ENCODE results near the gene ANP32A. TPM values are rescaled to one million over a fixed set of nuclear protein-coding genes. Genes with fewer than 3 reads are reported as not detected.

ANP32A gene
- total and polyA plus RNA-seq, 2 experiments from 2014 or later = 40.3 to 70.0 TPM

DNA sequence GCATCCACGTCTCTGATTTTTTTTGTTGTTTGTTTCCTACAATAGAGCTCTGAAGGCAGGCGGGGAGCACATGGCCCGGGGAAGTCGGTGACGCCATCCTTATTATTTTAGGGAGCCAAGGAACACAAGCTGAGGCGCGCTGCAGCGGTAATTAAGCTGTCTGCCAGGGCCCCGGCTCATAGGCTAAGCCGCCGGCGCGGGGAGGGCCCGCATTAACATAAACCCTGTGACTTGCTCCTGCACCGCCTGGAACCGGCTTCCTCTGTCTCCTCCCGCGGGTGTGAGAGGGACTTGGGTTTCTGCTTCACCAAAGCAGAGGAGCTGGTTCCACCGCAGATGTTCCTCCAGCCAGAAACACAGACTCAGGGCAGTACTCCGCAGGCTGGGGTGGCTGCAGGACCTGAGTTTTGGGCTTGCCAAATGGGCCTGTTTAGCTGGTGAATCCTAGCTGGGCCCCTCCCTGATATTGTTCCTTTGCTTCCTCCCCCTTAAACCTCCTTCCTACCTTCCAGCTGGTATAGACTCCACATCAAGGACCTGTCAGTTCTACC is 25.3 kb downstream of the ANP32A start:
- Histone ChIP-seq H3K9me2 (ENCODE audit: insufficient read depth) (no peaks in the 10 kb centered on the region), H3F3A (ENCODE audit: insufficient read depth) (peaks cover 9% of the 10 kb centered on the region), H3K4me3 (peak overlapping the region; percentile 38), H3K36me3 (ENCODE audit: low read depth) (no peaks in the 10 kb centered on the region), H4K20me1 (ENCODE audit: insufficient read depth) (peaks cover 10% of the 10 kb centered on the region; the same call in 1 of the 2 replicates), H3K4me2 (ENCODE audit: unreplicated experiment) (peak overlapping the region; percentile 41), H2AFZ (peak overlapping the region; percentile 30), H3K79me2 (ENCODE audit: insufficient read depth) (peaks cover 95% of the 10 kb centered on the region), H3K27me3 (replicated peaks; ENCODE audit: insufficient read depth) (no peaks in the 10 kb centered on the region), H3K9ac (peak overlapping the region; percentile 62), H3K27ac (peak overlapping the region; percentile 61), H3K4me1 (ENCODE audit: insufficient read depth) (peaks cover 15% of the 10 kb centered on the region), H3K9me3 (ENCODE audit: low read depth) (no peaks in the 10 kb centered on the region)
- in situ Hi-C loops (cut with MboI) = no loop called here
- TF ChIP-seq EZH2 (IDR thresholded peaks at IDR 0.05; ENCODE audit: insufficient read depth, poor library complexity, severe bottlenecking) = no peak
- TF ChIP-seq EZH2phosphoT487 (IDR thresholded peaks at IDR 0.05; ENCODE audit: insufficient read depth, low read depth) = no peak
- 5 to 7% methylated on average over 20 of the region's 20 CpGs for WGBS, 2 experiments (ENCODE audit: low coverage in 1 of 2, low lambda C conversion rate in 2 of 2, missing lambda C conversion rate in 2 of 2)
- DNase-seq = peak; percentile 94

DNA sequence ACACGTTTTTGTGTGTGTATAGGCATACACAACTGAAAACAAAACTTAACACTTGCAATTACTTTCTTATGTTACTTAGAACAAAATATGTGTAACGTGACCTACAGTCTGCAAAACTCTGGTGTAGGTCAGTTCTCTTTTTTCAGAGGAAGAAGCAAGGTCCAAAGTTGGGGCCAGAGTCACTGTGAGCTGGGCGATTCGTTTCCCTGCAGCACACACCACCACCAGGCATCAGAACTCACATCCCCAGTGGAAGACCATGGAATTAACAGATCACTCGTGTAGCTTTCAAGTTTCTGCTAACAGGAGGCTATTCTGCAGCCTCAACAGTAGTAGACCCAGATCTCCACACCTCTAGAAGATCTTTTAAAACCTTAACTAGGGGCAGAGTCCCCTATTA is 25.8 kb downstream of the ANP32A start:
- peak; percentile 38 for DNase-seq
- WGBS, 2 experiments (ENCODE audit: low coverage in 1 of 2, low lambda C conversion rate in 2 of 2, missing lambda C conversion rate in 2 of 2) = 25% methylated on average over 5 of the region's 5 CpGs
- Histone ChIP-seq H3K79me2 (ENCODE audit: insufficient read depth) (peaks cover 95% of the 10 kb centered on the region), H3K9me3 (ENCODE audit: low read depth) (no peaks in the 10 kb centered on the region), H3K27ac (peak overlapping the region; percentile 61), H4K20me1 (ENCODE audit: insufficient read depth) (peaks cover 10% of the 10 kb centered on the region; the same call in 1 of the 2 replicates), H3K4me3 (peak overlapping the region; percentile 38), H3K36me3 (ENCODE audit: low read depth) (no peaks in the 10 kb centered on the region), H3K4me2 (ENCODE audit: unreplicated experiment) (peak overlapping the region; percentile 41), H3F3A (ENCODE audit: insufficient read depth) (peaks cover 9% of the 10 kb centered on the region), H3K27me3 (replicated peaks; ENCODE audit: insufficient read depth) (no peaks in the 10 kb centered on the region), H3K4me1 (ENCODE audit: insufficient read depth) (peaks cover 15% of the 10 kb centered on the region), H2AFZ (peak overlapping the region; percentile 30), H3K9me2 (ENCODE audit: insufficient read depth) (no peaks in the 10 kb centered on the region), H3K9ac (peak overlapping the region; percentile 62)
- in situ Hi-C loops (cut with MboI) = no loop called here
- TF ChIP-seq EZH2phosphoT487 (IDR thresholded peaks at IDR 0.05; ENCODE audit: insufficient read depth, low read depth) (no peak), EZH2 (IDR thresholded peaks at IDR 0.05; ENCODE audit: insufficient read depth, poor library complexity, severe bottlenecking) (no peak)

DNA sequence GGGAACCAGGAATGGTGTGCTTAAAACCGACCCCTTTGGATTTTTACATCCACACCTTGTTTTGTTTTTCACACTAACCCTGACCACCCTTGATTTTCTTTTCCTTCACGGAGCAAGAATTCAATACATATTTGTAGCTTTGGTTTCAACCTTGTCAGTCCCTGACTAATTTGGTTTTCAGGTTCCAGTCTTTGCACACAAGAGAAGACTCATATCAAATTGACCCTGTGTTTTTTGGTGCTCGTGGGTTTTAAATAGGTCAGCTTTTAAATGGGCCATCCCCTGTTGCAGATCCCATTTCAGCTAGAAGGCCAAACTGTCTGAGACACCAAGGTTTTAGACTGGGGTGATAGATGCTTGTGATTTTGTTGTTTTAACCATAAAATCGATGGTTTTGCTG is 26.4 kb downstream of the ANP32A start:
- no peak for DNase-seq
- Histone ChIP-seq H3F3A (ENCODE audit: insufficient read depth) (peaks cover 9% of the 10 kb centered on the region), H3K4me2 (ENCODE audit: unreplicated experiment) (no peak overlapping the region), H3K9me2 (ENCODE audit: insufficient read depth) (no peaks in the 10 kb centered on the region), H3K4me3 (no peak overlapping the region), H3K9ac (0 out of 2 replicates have a peak overlapping the region, but pooled peaks have one; percentile 62), H3K4me1 (ENCODE audit: insufficient read depth) (peaks cover 15% of the 10 kb centered on the region), H4K20me1 (ENCODE audit: insufficient read depth) (peaks cover 7% of the 10 kb centered on the region; the same call in 1 of the 2 replicates), H3K27me3 (replicated peaks; ENCODE audit: insufficient read depth) (no peaks in the 10 kb centered on the region), H3K27ac (no peak overlapping the region), H3K36me3 (ENCODE audit: low read depth) (no peaks in the 10 kb centered on the region), H3K9me3 (ENCODE audit: low read depth) (no peaks in the 10 kb centered on the region), H2AFZ (no peak overlapping the region), H3K79me2 (ENCODE audit: insufficient read depth) (peaks cover 96% of the 10 kb centered on the region)
- WGBS, 2 experiments (ENCODE audit: low coverage in 1 of 2, low lambda C conversion rate in 2 of 2, missing lambda C conversion rate in 2 of 2) = 83 to 88% methylated on average over 4 of the region's 4 CpGs
- in situ Hi-C loops (cut with MboI) = no loop called here
- TF ChIP-seq EZH2 (IDR thresholded peaks at IDR 0.05; ENCODE audit: insufficient read depth, poor library complexity, severe bottlenecking) (no peak), EZH2phosphoT487 (IDR thresholded peaks at IDR 0.05; ENCODE audit: insufficient read depth, low read depth) (no peak)

DNA sequence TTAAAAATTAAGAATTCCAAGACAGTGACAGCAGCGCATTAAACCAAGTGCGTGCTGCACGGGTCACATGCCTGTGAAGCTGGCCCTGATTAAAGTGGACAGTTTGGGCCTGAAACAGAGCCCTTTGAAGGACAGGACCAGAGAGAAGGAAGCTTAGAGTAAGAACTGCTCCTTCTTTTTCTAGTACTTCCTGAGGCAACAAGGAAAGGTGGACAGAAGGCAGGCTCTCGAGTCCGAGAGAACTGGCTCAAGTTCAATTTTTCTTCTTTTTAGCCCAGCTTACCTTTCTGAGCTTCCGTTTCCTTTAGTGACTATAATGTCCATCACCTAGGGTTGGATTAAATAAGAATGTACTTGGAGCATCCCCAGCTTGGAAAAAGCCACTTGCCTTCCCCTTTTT is 26.9 kb downstream of the ANP32A start:
- TF ChIP-seq EZH2 (IDR thresholded peaks at IDR 0.05; ENCODE audit: insufficient read depth, poor library complexity, severe bottlenecking) (no peak), EZH2phosphoT487 (IDR thresholded peaks at IDR 0.05; ENCODE audit: insufficient read depth, low read depth) (no peak)
- Histone ChIP-seq H2AFZ (no peak overlapping the region), H3K9me3 (ENCODE audit: low read depth) (no peaks in the 10 kb centered on the region), H4K20me1 (ENCODE audit: insufficient read depth) (peaks cover 7% of the 10 kb centered on the region; the same call in 1 of the 2 replicates), H3K27ac (no peak overlapping the region), H3K9me2 (ENCODE audit: insufficient read depth) (no peaks in the 10 kb centered on the region), H3K27me3 (replicated peaks; ENCODE audit: insufficient read depth) (no peaks in the 10 kb centered on the region), H3K36me3 (ENCODE audit: low read depth) (no peaks in the 10 kb centered on the region), H3K4me1 (ENCODE audit: insufficient read depth) (peaks cover 15% of the 10 kb centered on the region), H3K9ac (no peak overlapping the region), H3K4me2 (ENCODE audit: unreplicated experiment) (no peak overlapping the region), H3K79me2 (ENCODE audit: insufficient read depth) (peaks cover 96% of the 10 kb centered on the region), H3F3A (ENCODE audit: insufficient read depth) (peaks cover 9% of the 10 kb centered on the region), H3K4me3 (no peak overlapping the region)
- DNase-seq = no peak
- WGBS, 2 experiments (ENCODE audit: low coverage in 1 of 2, low lambda C conversion rate in 2 of 2, missing lambda C conversion rate in 2 of 2) = 92 to 98% methylated on average over 6 of the region's 6 CpGs
- in situ Hi-C loops (cut with MboI) = no loop called here
